OCI-LY7 (cell line): Measurements from ENCODE around the gene HNF1A. TPM values are rescaled to one million over a fixed set of nuclear protein-coding genes. Genes with fewer than 3 reads are reported as not detected.

ENCODE experiments used
- BruUV-seq: library from RNA; stranded (reverse); fragments of 400-500 nt; replicated peaks from 2 replicates; lab custom pipeline; 2021; lab: Mats Ljungman, UMichigan
- CTCF ChIA-PET: fragments of 300-600 bp; sonication (Branson Sonifier 250); formaldehyde crosslinking; loops from one replicate; lab custom pipeline; 2022; ENCODE audit warnings: antibody characterized with exemption; ENCODE audit not compliant: unreplicated experiment; lab: Charles Lee
- POLR2A ChIA-PET: fragments of 300-600 bp; sonication (Branson Sonifier 250); formaldehyde crosslinking; loops from one replicate; lab custom pipeline; 2022; ENCODE audit warnings: antibody characterized with exemption; lab: Charles Lee
- DNase-seq: peaks from one replicate; pipeline ENCODE4 v3.0.0-alpha.2; 2015; ENCODE audit warnings: low spot score
- H2AFZ ChIP-seq: fragments of 200-600 bp; sonication (generic), shearing (Covaris generic); 2 replicates; pipeline ENCODE4 v1.6.1; 2014; ENCODE audit warnings: mild to moderate bottlenecking, antibody characterized with exemption, low read length, moderate library complexity
- H3K27ac ChIP-seq: fragments of 200-600 bp; sonication (generic); 2 replicates; pipeline ENCODE4 v1.5.1; 2014; ENCODE audit warnings: mixed run types, low read depth, mild to moderate bottlenecking, moderate library complexity, low read length, inconsistent platforms; ENCODE audit not compliant: poor library complexity, severe bottlenecking
- H3K36me3 ChIP-seq: fragments of 200-600 bp; sonication (generic); 2 replicates; pipeline ENCODE4 v1.6.1; 2014; ENCODE audit warnings: mild to moderate bottlenecking, antibody characterized with exemption, low read length, moderate library complexity, mixed read lengths; ENCODE audit not compliant: insufficient read depth
- H3K4me1 ChIP-seq: fragments of 200-600 bp; sonication (generic); 2 replicates; pipeline ENCODE4 v1.5.1; 2014; ENCODE audit warnings: mild to moderate bottlenecking, low read length; ENCODE audit not compliant: insufficient read depth, poor library complexity, severe bottlenecking
- H3K4me2 ChIP-seq: fragments of 200-600 bp; sonication (generic); 2 replicates; pipeline ENCODE4 v1.6.1; 2014; ENCODE audit warnings: mild to moderate bottlenecking, low read length
- H3K4me3 ChIP-seq: fragments of 200-600 bp; sonication (generic); 2 replicates; pipeline ENCODE4 v1.5.1; 2014; ENCODE audit warnings: mild to moderate bottlenecking, low read depth, low read length; ENCODE audit not compliant: poor library complexity, severe bottlenecking
- H3K79me2 ChIP-seq: fragments of 200-600 bp; sonication (generic); 2 replicates; pipeline ENCODE4 v1.6.1; 2016; ENCODE audit warnings: low read depth, mild to moderate bottlenecking, low read length, moderate library complexity, mixed read lengths; ENCODE audit not compliant: insufficient read depth
- H3K9me2 ChIP-seq: fragments of 200-600 bp; sonication (generic); 2 replicates; pipeline ENCODE4 v1.6.1; 2016; ENCODE audit warnings: mild to moderate bottlenecking, low read length, mixed read lengths; ENCODE audit not compliant: insufficient read depth
- H3K9me3 ChIP-seq: fragments of 200-600 bp; sonication (generic); 2 replicates; pipeline ENCODE4 v1.6.1; 2014; ENCODE audit warnings: mild to moderate bottlenecking, mixed run types, low read length, mixed read lengths
- H4K20me1 ChIP-seq: fragments of 200-600 bp; sonication (generic); 2 replicates; pipeline ENCODE4 v1.6.1; 2014; ENCODE audit warnings: mild to moderate bottlenecking, antibody characterized with exemption, low read length, moderate library complexity, mixed read lengths; ENCODE audit not compliant: insufficient read depth
- CTCF ChIP-seq: fragments of 200-600 bp; sonication (generic); conservative IDR thresholded peaks from 2 replicates; pipeline ENCODE4 v1.5.1; 2014; ENCODE audit warnings: mild to moderate bottlenecking, antibody characterized with exemption, low read length, moderate library complexity, mixed read lengths
- EZH2phosphoT487 ChIP-seq: fragments of 200-600 bp; sonication (generic); IDR thresholded peaks from 2 replicates; pipeline ENCODE4 v1.6.1; 2018; ENCODE audit warnings: low read depth, borderline replicate concordance, mild to moderate bottlenecking, mixed run types, antibody characterized with exemption, low read length, moderate library complexity, mixed read lengths
- intact Hi-C: fragments of 100-400 bp; cut with micrococcal nuclease; formaldehyde crosslinking; loops from one replicate; pipeline ENCODE4 v1.10.0; 2022; ENCODE audit not compliant: unreplicated experiment
- total RNA-seq, 2 experiments: library from RNA; depleted of rRNA in 1 of 2; stranded (reverse); fragments of >200 nt in 1 of 2; shearing (Covaris generic) in 1 of 2; gene quantifications; 2 replicates each; pipeline ENCODE4 v1.2.3, GENCODE V29; 2014 to 2022

The HNF1A gene
- total RNA-seq, 2 experiments from 2014 or later, result not detected

GRCh38 chr12:121026274-121027045 is 48.1 kb downstream of the HNF1A start:
- no peaks in the 10 kb centered on the region for H3K36me3 ChIP-seq
- H3K9me2 ChIP-seq, result no peaks in the 10 kb centered on the region
- intact Hi-C loops, result no loop called here
- ChIA-PET CTCF (no interaction called here), POLR2A (interaction anchor here (0.7 kb wide), 1 partner anchor 309 kb away, joined by 4 read pairs; no protein-coding TSS in a partner anchor)
- no peak for DNase-seq
- no peaks in the 10 kb centered on the region for H3K9me3 ChIP-seq
- H3K4me2 ChIP-seq, result no peak overlapping the region
- no peak overlapping the region for H3K4me3 ChIP-seq
- H3K4me1 ChIP-seq, result no peaks in the 10 kb centered on the region
- H3K27ac ChIP-seq, result no peak overlapping the region
- H4K20me1 ChIP-seq, result no peaks in the 10 kb centered on the region
- no peak overlapping the region for H2AFZ ChIP-seq
- H3K79me2 ChIP-seq, result no peaks in the 10 kb centered on the region
- BruUV-seq, result no TSS peak
- TF ChIP-seq CTCF, result no peak; the same call in 1 of the 2 replicates
- no peak for TF ChIP-seq EZH2phosphoT487

GRCh38 chr12:121030576-121031212 is 52.4 kb downstream of the HNF1A start:
- intact Hi-C loops, result no loop called here
- POLR2A ChIA-PET, result no interaction called here
- Histone ChIP-seq H3K79me2 (no peaks in the 10 kb centered on the region), H2AFZ (no peak overlapping the region), H3K9me3 (no peaks in the 10 kb centered on the region), H3K4me1 (no peaks in the 10 kb centered on the region), H3K27ac (no peak overlapping the region), H3K9me2 (no peaks in the 10 kb centered on the region), H3K4me3 (no peak overlapping the region), H3K36me3 (no peaks in the 10 kb centered on the region), H4K20me1 (no peaks in the 10 kb centered on the region), H3K4me2 (no peak overlapping the region)
- BruUV-seq, result no TSS peak
- no peak for DNase-seq
- TF ChIP-seq CTCF (no peak), EZH2phosphoT487 (no peak)
- CTCF ChIA-PET, result no interaction called here
